Lower leg skin (tissue), 4 donors: Measurements from ENCODE around the gene MTA1. TPM values are rescaled to one million over a fixed set of nuclear protein-coding genes. Genes with fewer than 3 reads are reported as not detected.

Experiments used
- DNase-seq, 2 donors: peaks; one replicate each; pipeline ENCODE4 v3.0.0-alpha.2; 2019; ENCODE audit warnings: low spot score in 2 of 2
- H3K4me3 ChIP-seq: fragments of 200-600 bp; sonication (generic); 2 replicates; pipeline ENCODE4 v1.5.1; 2017; ENCODE audit warnings: mild to moderate bottlenecking, low read depth; ENCODE audit not compliant: poor library complexity, severe bottlenecking
- POLR2A ChIP-seq, 2 donors: fragments of 450-650 bp; IDR thresholded peaks; one replicate each; pipeline ENCODE4 v1.6.1; 2016 to 2017; ENCODE audit warnings: antibody characterized with exemption in 2 of 2, mild to moderate bottlenecking in 1 of 2, moderate library complexity in 1 of 2
- WGBS, 2 donors: methylation state at CpG; one replicate each; pipeline ENCODE4 v1.1.5; 2018; 5-methylcytosine and 5-hydroxymethylcytosine counted together
- intact Hi-C: fragments of 100-400 bp; cut with DNase I; formaldehyde crosslinking; loops from one replicate; pipeline ENCODE4 v1.15.0; 2023; ENCODE audit warnings: low total_unique reads
- total RNA-seq, 4 donors: library from RNA; depleted of rRNA; stranded (reverse); fragments of >200 nt; gene quantifications; one replicate each; pipeline ENCODE4 v1.1.0, GENCODE V29; 2016
- TF ChIP-seq, protein P1 (sequence below), 3 donors: fragments of 450-650 bp; IDR thresholded peaks; one replicate each; pipeline ENCODE4 v1.5.1; 2016; ENCODE audit warnings: antibody characterized with exemption in 3 of 3, mild to moderate bottlenecking in 3 of 3, moderate library complexity in 2 of 3

The MTA1 gene
- total RNA-seq, 4 donors from 2014 or later, result 39.3 to 56.7 (median 46.4) TPM

DNA sequence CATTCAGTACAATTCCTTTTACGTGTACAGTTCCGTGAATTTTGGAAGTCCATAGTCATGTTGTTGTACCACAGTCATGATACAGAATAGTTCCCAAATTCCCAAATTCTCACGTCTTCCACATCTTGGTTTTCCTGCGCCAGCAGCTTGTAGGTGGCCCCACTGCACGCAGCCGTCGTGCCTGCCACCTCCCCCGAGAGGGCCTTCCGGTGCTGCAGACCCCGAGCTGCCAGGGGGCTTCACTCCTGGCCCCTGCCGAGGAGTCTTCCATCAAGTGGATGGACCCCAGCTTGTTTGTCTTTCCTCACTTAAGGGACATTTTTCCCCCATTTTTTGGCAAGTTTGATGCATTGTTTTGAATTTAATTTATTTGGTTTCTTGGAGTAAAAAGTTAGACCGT is 16.8 kb downstream of the MTA1 start:
- intact Hi-C loops, result no loop called here
- DNase-seq, result no peak
- no peak overlapping the region for H3K4me3 ChIP-seq
- WGBS, 2 donors, result 91% methylated on average over 12 of the region's 12 CpGs
- no peak for TF ChIP-seq POLR2A (IDR thresholded peaks at IDR 0.05)
- TF ChIP-seq, protein P1, sequence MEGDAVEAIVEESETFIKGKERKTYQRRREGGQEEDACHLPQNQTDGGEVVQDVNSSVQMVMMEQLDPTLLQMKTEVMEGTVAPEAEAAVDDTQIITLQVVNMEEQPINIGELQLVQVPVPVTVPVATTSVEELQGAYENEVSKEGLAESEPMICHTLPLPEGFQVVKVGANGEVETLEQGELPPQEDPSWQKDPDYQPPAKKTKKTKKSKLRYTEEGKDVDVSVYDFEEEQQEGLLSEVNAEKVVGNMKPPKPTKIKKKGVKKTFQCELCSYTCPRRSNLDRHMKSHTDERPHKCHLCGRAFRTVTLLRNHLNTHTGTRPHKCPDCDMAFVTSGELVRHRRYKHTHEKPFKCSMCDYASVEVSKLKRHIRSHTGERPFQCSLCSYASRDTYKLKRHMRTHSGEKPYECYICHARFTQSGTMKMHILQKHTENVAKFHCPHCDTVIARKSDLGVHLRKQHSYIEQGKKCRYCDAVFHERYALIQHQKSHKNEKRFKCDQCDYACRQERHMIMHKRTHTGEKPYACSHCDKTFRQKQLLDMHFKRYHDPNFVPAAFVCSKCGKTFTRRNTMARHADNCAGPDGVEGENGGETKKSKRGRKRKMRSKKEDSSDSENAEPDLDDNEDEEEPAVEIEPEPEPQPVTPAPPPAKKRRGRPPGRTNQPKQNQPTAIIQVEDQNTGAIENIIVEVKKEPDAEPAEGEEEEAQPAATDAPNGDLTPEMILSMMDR (IDR thresholded peaks at IDR 0.05), result no peak

GRCh38 chr14:105436891-105437722 is 17.5 kb downstream of the MTA1 start:
- no peak overlapping the region for H3K4me3 ChIP-seq
- DNase-seq, result no peak
- TF ChIP-seq, protein P1 (IDR thresholded peaks at IDR 0.05), result no peak
- TF ChIP-seq POLR2A (IDR thresholded peaks at IDR 0.05), result no peak
- intact Hi-C loops, result no loop called here
- WGBS, 2 donors, result 72 to 75% methylated on average over 20 to 23 of the region's 31 CpGs

- intact Hi-C loops, result no loop called here
- DNase-seq, result no peak
- no peak overlapping the region for H3K4me3 ChIP-seq
- 85 to 89% methylated on average over 6 to 15 of the region's 18 CpGs for WGBS, 2 donors
- TF ChIP-seq, protein P1 (IDR thresholded peaks at IDR 0.05), result no peak
- TF ChIP-seq POLR2A (IDR thresholded peaks at IDR 0.05), result no peak
Observed at GRCh38 chr14:105437723-105438500, 18.3 kb downstream of the MTA1 start.

DNA sequence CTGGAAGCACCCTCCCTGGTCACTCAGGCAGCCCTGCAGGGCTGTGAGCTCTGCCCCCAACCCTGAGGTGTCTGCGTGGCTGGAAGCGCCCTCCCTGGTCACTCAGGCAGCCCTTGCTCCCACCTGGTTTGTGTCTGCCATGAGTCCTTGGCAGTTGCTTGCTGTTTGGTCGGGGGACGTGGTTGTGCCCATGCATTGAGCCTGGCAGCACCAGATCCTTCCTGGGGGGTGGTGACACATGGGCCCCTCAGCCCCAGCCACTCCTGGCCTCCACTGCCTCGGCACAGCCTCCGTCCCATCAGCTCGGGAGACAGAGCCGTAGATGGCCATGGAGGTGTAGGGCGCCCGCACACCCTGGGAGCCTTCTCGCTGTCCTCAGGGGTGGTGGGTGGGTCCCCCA is 19.6 kb downstream of the MTA1 start:
- no peak for TF ChIP-seq POLR2A (IDR thresholded peaks at IDR 0.05)
- TF ChIP-seq, protein P1 (IDR thresholded peaks at IDR 0.05), result no peak
- H3K4me3 ChIP-seq, result no peak overlapping the region
- intact Hi-C loops, result no loop called here
- WGBS, 2 donors, result 92 to 94% methylated on average over 11 of the region's 11 CpGs
- no peak for DNase-seq

DNA sequence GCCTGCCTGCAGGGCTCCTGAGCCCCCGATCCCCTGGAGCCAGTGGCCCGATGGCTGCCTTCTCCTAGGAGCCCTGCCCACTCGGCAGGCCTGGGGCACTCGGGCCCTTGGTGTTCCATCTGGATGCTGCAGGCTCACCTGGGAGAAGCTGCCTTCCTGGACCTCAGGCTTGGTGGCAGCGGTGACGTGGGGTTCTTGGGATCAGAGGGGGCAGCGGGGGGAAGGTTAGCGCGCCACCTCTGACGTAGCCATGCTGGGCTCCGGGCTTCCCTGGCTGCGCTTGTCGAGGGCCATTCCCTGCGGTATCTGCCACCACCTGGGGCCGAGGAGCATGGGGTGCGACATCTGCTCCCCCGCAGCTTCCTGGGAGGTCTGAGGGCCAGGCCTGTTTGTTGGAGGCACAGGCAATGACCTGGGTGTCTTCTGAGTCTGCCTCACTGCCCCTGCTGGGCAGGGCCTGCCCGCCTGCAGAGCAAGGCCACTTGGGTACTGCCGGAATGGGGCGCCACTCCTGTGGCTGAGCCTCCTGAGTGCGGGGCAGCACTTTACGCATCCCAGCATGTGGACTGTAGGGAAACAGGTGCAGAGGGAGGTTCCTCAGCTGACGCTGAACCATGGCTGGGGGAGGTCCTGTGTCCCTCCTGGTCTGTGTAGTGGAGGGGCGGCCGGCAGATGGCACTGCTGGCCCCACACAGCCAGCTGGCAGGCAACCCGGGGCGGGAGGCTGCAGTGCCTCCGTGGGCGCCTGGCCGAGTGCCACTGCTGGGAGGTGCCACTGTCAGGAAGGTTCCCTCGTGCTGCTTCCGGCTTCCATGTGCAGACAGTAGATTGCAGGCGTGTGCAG is 20.3 kb downstream of the MTA1 start:
- TF ChIP-seq, protein P1 (IDR thresholded peaks at IDR 0.05), result no peak
- no peak for TF ChIP-seq POLR2A (IDR thresholded peaks at IDR 0.05)
- no peak overlapping the region for H3K4me3 ChIP-seq
- intact Hi-C loops, result no loop called here
- 89 to 94% methylated on average over 23 of the region's 33 CpGs for WGBS, 2 donors
- DNase-seq, result no peak
